Body of pancreas (tissue), 4 donors: ENCODE results near the gene ALG6. TPM values are rescaled to one million over a fixed set of nuclear protein-coding genes. Genes with fewer than 3 reads are reported as not detected.
"Not testable (repeated sequence)": the region's sequence is repeated elsewhere in the genome, so short reads cannot be mapped to it uniquely, and the experiment has no call there.

Experiments
- ATAC-seq: fragments of 150-250 bp; one replicate; pipeline ENCODE4 v1.9.1; 2016
- DNase-seq, 4 donors: peaks; one replicate each; pipeline ENCODE4 v3.0.0-alpha.2; 2019
- H3K27ac ChIP-seq, 4 donors: fragments of 200-600 bp; sonication (generic); 1 replicate in 3 of 4; 2 replicates in 1 of 4; pipeline versions ENCODE4 v1.5.1 to v1.6.1; 2016 to 2019; ENCODE audit warnings: mild to moderate bottlenecking in 1 of 4, mixed read lengths in 1 of 4, moderate library complexity in 1 of 4
- H3K27me3 ChIP-seq, 2 donors: fragments of 200-600 bp; sonication (generic); one replicate each; pipeline ENCODE4 v1.6.0; 2016; ENCODE audit warnings: mild to moderate bottlenecking in 1 of 2
- H3K36me3 ChIP-seq, 2 donors: fragments of 200-600 bp; sonication (generic); replicated peaks in 1 of 2; 2 replicates each; pipeline ENCODE4 v1.5.1; 2016; ENCODE audit warnings: low read depth in 2 of 2; ENCODE audit not compliant: insufficient read depth in 1 of 2
- H3K4me1 ChIP-seq: fragments of 200-600 bp; sonication (generic); one replicate; pipeline ENCODE4 v1.6.0; 2016
- H3K4me3 ChIP-seq, 2 donors: fragments of 200-600 bp; sonication (generic); 1 replicate in 1 of 2; 2 replicates in 1 of 2; pipeline ENCODE4 v1.5.1; 2016 to 2019
- H3K9me3 ChIP-seq, 3 donors: fragments of 200-600 bp; sonication (generic); 1 replicate in 2 of 3; 2 replicates in 1 of 3; pipeline ENCODE4 v1.5.1; 2016
- POLR2A ChIP-seq, 3 donors: fragments of 450-650 bp; IDR thresholded peaks; one replicate each; pipeline ENCODE4 v1.6.1; 2016; ENCODE audit warnings: antibody characterized with exemption in 3 of 3, mild to moderate bottlenecking in 2 of 3
- WGBS, 2 donors: methylation state at CpG; one replicate each; pipeline ENCODE4 v1.1.5; 2017; 5-methylcytosine and 5-hydroxymethylcytosine counted together
- intact Hi-C: fragments of 100-400 bp; cut with DNase I; formaldehyde crosslinking; loops from one replicate; pipeline ENCODE4 v1.15.1; 2023
- total RNA-seq, 2 donors: library from RNA; depleted of rRNA; stranded (reverse); fragments of >200 nt; gene quantifications; one replicate each; pipeline ENCODE4 v1.1.0, GENCODE V29; 2016
- TF ChIP-seq, protein P1 (sequence below), 7 experiments: fragments of 450-650 bp in 4 of 7; fragments of 200-600 bp in 3 of 7; sonication (generic) in 3 of 7; IDR thresholded peaks; one replicate each; pipeline ENCODE4 v1.5.1; 2016 to 2019; ENCODE audit warnings: antibody characterized with exemption in 7 of 7

The ALG6 gene
- total RNA-seq, 2 donors from 2014 or later, result 2.3 to 15.6 TPM

- H3K36me3 ChIP-seq, result no peaks in the 10 kb centered on the region
- no peaks in the 10 kb centered on the region for H3K4me1 ChIP-seq
- no peak for TF ChIP-seq POLR2A (IDR thresholded peaks at IDR 0.05)
- TF ChIP-seq, protein P1, sequence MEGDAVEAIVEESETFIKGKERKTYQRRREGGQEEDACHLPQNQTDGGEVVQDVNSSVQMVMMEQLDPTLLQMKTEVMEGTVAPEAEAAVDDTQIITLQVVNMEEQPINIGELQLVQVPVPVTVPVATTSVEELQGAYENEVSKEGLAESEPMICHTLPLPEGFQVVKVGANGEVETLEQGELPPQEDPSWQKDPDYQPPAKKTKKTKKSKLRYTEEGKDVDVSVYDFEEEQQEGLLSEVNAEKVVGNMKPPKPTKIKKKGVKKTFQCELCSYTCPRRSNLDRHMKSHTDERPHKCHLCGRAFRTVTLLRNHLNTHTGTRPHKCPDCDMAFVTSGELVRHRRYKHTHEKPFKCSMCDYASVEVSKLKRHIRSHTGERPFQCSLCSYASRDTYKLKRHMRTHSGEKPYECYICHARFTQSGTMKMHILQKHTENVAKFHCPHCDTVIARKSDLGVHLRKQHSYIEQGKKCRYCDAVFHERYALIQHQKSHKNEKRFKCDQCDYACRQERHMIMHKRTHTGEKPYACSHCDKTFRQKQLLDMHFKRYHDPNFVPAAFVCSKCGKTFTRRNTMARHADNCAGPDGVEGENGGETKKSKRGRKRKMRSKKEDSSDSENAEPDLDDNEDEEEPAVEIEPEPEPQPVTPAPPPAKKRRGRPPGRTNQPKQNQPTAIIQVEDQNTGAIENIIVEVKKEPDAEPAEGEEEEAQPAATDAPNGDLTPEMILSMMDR (IDR thresholded peaks at IDR 0.05), result no peak
- no peak overlapping the region for H3K27ac ChIP-seq
- ATAC-seq (no peak), DNase-seq (no peak)
- intact Hi-C loops, result no loop called here
- 88 to 96% methylated on average over 5 of the region's 5 CpGs for WGBS, 2 donors
- H3K9me3 ChIP-seq, result no peaks in the 10 kb centered on the region
- no peaks in the 10 kb centered on the region for H3K27me3 ChIP-seq
- H3K4me3 ChIP-seq, result no peak overlapping the region
Observed at GRCh38 chr1:63350320-63350719, 17.1 kb upstream of the ALG6 start.

DNA sequence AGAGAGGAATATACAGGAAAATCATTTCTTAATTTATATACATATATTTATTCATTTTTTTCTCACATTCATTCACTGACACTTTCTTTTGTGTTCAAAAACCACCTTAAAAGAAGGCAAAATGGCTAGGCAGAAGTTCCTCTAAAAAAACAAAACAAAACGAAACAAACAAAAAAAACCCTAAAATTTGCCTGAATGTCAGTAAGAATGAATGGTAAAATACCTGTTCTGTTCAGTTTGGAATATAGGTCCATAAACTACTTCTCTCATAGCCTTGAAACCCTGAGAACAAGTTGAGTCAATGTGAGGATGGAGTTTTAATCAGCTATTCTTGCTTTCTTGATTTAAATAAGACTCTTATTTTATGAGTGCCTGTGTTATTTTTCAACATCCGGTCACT is 14.7 kb upstream of the ALG6 start:
- ATAC-seq, result no peak
- 57 to 64% methylated on average over 2 of the region's 2 CpGs for WGBS, 2 donors

GRCh38 chr1:63356234-63356633 is 11.2 kb upstream of the ALG6 start:
- DNase-seq, H3K36me3 ChIP-seq, H3K4me3 ChIP-seq, H3K4me1 ChIP-seq, intact Hi-C loops, H3K27ac ChIP-seq, ATAC-seq, H3K9me3 ChIP-seq, H3K27me3 ChIP-seq: not testable (repeated sequence)
- 60 to 85% methylated on average over 2 of the region's 2 CpGs for WGBS, 2 donors

More for the DNA sequence above, 14.7 kb upstream of the ALG6 start:
- TF ChIP-seq POLR2A (IDR thresholded peaks at IDR 0.05), result no peak
- Histone ChIP-seq H3K27me3 (no peaks in the 10 kb centered on the region), H3K4me1 (no peaks in the 10 kb centered on the region), H3K9me3 (no peaks in the 10 kb centered on the region), H3K27ac (no peak overlapping the region), H3K4me3 (no peak overlapping the region), H3K36me3 (no peaks in the 10 kb centered on the region)
- no peak for DNase-seq
- intact Hi-C loops, result no loop called here

DNA sequence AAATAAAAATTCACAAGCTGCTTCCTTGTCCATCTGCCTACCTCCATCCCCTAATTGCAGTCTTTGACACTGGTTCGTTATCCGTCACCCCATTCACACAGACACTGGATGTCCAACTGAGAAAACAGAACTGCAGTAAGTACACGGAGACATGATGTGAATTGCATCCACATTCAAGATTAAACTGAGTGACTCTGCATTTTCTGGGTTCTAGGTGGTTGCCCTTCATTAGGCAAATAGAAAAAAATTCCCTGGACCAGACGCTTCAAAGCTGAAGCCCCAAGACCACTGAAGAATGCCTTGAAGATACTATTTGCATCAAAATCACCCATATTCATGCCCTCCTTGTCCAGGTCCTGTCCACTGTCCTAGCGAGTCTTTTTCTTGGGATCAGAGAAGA is 7.9 kb upstream of the ALG6 start:
- DNase-seq (no peak), ATAC-seq (no peak)
- no peaks in the 10 kb centered on the region for H3K4me1 ChIP-seq
- WGBS, 2 donors, result 79 to 82% methylated on average over 5 of the region's 5 CpGs
- H3K9me3 ChIP-seq, result no peaks in the 10 kb centered on the region
- TF ChIP-seq, protein P1 (IDR thresholded peaks at IDR 0.05), result no peak
- TF ChIP-seq POLR2A (IDR thresholded peaks at IDR 0.05), result no peak
- H3K27ac ChIP-seq, result no peak overlapping the region
- no peaks in the 10 kb centered on the region for H3K36me3 ChIP-seq
- no peak overlapping the region for H3K4me3 ChIP-seq
- no peaks in the 10 kb centered on the region for H3K27me3 ChIP-seq
- intact Hi-C loops, result no loop called here

GRCh38 chr1:63362073-63362472 is 5.4 kb upstream of the ALG6 start:
- Histone ChIP-seq H3K27me3 (no peaks in the 10 kb centered on the region), H3K27ac (no peak overlapping the region), H3K36me3 (no peaks in the 10 kb centered on the region), H3K4me3 (no peak overlapping the region), H3K4me1 (peaks cover 5% of the 10 kb centered on the region), H3K9me3 (no peaks in the 10 kb centered on the region)
- TF ChIP-seq, protein P1 (IDR thresholded peaks at IDR 0.05), result no peak
- TF ChIP-seq POLR2A (IDR thresholded peaks at IDR 0.05), result no peak
- intact Hi-C loops, result no loop called here
- WGBS, 2 donors, result 61 to 65% methylated on average over 1 of the region's 1 CpG
- DNase-seq, result no peak
- no peak for ATAC-seq

- Histone ChIP-seq H3K27me3 (no peaks in the 10 kb centered on the region), H3K4me3 (no peak overlapping the region), H3K36me3 (no peaks in the 10 kb centered on the region), H3K27ac (no peak overlapping the region), H3K9me3 (no peaks in the 10 kb centered on the region), H3K4me1 (peaks cover 6% of the 10 kb centered on the region)
- DNase-seq (no peak), ATAC-seq (no peak)
- TF ChIP-seq POLR2A (IDR thresholded peaks at IDR 0.05), result no peak
- TF ChIP-seq, protein P1 (IDR thresholded peaks at IDR 0.05), result no peak
- intact Hi-C loops, result no loop called here
- WGBS, 2 donors, result 78 to 85% methylated on average over 1 of the region's 1 CpG
Observed at GRCh38 chr1:63362578-63362977, 4.8 kb upstream of the ALG6 start.
